Stimulated activated CD8-positive, alpha-beta memory T cell treated with anti-CD3 and anti-CD28 coated beads, Interleukin-15, amount 100 ng/mL, for 4 hours (primary cell): ENCODE results near the gene FAM43A.
A peak's percentile ranks its signal among the peaks of the same experiment; 100 is the strongest.

Source experiments
- DNase-seq, 2 donors: peaks; one replicate each; pipeline ENCODE4 v3.0.0-alpha.2; 2020; ENCODE audit warnings: low read depth in 2 of 2

The FAM43A gene, protein sequence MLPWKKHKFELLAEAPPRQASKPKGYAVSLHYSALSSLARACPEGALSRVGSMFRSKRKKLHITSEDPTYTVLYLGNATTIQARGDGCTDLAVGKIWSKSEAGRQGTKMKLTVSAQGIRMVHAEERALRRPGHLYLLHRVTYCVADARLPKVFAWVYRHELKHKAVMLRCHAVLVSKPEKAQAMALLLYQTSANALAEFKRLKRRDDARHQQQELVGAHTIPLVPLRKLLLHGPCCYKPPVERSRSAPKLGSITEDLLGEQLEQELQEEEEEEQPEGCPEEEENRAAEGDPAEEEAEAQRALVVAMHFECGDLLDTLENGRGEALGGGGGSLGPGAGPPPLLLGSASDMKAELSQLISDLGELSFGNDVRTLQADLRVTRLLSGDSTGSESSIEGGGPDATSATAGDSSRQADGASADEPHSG

GRCh38 chr3:194685718-194686413 lies at the start of gene FAM43A:
Gene FAM43A, plus strand, starts transcription at chr3:194685883. Its CDS starts 944 bp downstream, at chr3:194686827.
- DNase-seq: peak; percentile 55 to 61

DNA sequence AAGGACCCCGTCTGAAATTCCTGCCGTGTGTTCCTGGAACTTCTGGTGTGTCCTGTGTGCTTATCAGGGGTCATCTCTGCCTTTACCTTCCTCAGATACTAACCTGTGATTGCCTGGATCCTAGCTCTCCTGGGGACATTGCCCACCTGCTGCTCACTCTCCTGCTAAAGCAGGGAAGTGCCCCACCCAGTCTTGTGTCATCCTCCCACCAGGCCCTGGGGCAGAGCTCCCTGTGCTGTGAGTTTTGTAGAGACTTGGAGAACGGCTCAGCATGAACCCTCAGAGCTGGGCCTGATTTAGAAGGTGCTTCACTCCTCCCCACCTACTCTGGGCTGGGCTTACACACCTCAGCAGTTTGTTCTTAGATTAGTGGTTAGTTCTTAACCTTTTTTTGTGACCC lies 48.6 kb upstream of the FAM43A start:
- DNase-seq: no peak

GRCh38 chr3:194637541-194638400 lies 47.9 kb upstream of the FAM43A start:
- DNase-seq: no peak

DNA sequence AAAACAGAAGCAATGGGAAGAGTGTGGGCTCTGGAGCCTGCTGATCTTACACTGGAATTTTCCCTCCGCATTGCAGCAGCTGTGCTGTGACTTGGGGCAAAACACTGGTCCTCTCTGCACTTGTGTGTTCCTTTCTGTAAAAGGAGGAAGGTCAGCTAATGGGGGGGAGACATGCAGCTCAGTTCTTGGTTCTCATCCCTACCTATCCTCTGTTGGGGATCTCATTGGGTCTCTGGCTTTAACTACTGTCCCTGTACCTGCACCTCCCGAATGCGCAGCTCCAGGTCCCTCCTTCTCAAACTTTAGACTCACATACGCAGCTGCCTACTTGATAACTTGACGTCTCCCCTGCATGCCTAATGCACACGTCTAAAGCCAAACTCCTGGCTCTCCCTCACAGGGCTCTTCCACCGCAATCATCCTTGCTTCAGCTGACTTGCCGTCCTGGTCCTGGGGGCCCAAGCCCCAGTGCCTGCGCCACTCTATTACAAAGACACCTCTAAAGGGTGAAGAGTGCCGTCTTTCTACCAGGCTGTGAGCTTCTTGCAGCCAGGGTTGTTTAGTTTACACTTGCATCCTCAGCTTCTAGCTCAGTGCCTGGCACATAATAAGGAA lies 46.6 kb upstream of the FAM43A start:
- DNase-seq: no peak

DNA sequence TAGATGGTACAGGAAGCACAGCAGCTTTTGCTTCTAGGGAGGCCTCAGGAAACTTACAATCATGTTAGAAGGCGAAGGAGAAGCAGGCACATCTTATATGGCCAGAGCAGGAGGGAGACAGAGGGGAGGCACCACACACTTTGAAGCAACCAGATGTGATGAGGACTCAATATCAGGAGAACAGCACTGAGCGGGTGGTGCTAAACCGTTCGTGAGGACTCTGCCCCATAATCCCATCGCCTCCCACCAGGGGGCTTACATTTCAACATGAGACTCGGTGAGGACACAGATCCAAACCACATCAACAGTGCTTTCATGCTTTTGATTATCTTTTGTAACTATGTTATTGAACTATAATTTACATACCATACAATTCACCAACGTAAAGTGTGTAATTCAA lies 44.9 kb upstream of the FAM43A start:
- DNase-seq: no peak

DNA sequence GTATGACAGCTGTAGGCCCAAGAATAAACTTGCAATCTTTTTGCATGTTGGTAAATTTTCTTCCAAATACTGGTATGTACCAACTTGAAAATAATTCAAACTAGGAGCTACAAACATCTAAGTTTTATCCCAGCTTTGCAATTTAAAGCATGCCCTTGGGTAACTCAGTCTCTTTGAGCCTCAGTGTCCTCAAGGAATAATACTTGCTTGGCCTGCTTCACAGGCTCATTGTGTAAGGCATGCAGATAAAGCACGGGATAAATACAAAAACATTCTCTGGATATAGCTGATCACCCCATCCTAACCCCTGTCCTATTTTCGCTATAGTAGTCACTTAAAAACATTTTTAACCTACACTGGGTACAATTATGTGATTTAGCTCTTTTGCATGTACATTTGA lies 42.9 kb upstream of the FAM43A start:
- no peak for DNase-seq

DNA sequence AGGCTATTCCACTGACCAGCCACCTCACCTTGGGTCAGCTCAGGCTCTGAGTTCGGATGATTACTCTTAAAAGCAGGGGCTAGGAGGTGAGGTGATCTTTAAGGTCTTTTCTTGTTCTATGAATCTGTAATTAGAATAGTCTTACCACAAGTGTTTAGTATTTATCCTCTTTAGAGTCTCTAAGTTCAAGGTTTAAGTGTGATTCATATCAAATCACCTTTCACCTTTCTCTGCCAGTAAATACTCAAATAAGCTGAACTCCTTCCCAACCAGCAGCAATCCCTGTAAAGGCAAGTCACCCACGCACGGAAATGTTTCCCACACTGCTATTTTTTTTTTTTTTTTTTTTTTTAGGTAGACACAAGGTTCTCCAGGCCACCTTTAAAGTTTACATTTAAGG lies 37.9 kb upstream of the FAM43A start:
- DNase-seq: no peak

DNA sequence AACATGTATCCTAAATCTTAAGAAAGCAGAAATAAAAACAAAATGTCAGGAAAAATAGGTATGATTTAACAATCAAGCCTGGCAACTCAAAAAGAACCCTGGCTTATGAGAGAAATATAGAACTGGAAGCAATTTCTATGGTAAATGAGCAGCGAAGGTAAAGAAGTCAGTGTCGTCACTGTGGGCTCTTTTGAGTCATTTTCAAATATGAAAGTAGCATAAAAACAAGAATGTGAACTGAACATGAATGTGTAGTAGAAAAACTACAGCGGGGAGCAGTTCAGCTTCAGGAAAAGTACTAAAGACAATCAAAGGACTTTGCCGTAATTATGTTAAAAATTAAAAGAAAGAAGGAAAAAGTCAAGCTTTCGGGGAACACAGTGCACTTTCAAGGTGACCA lies 31.2 kb upstream of the FAM43A start:
- no peak for DNase-seq

DNA sequence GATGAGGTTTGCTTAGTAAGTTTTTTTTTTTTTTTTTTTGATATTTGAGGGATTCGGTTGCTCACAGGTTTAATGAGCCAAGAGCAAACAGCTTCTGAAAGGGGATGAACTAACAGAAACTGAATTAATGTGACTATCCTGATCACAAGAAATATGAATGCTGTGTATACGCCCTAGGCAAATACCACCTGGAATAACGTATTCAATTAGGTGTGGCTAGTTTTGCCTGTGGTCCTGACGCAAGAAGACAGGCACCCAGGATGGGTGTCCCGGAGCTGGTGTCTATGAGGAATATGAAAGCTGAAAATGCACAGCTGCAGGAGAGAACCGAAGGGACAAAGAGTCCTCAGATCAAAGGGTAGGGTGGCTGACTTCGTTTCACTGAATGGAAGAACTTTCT lies 28.2 kb upstream of the FAM43A start:
- DNase-seq: no peak

DNA sequence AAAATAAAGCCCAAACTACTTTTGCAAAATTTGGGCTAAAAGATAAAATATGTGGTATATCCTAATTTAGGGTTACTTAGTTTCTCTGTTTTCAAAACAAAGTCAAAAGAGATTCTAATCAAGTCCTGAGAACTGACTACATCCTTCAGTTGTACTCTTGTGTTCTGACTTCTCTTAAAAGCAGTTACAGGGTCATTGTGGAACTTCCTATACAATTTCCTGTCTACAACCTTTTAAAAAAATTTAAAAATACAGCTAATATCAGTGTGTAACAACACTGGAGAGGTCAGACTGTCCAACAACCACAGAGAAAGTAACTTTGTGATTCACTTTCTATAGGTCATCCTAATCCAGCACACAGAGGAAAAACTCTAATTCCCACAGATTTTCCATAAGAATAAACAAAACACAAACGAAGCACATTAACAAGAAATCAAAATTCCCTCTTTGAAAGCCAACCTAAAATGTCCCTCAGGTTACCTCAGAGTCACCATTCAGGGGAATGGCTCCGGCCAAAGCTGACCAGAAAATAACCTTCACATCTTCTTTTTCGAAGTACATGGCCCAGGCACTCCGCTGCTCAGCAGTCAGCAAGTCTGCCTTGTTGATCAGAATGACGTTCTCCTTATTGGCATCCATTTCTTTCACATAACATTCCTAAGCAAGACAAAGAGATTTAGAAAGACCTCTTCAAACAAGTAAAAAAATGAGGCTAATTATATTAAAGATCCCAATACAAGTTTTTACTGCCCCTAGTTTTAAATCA lies 27.0 kb upstream of the FAM43A start:
- DNase-seq: no peak

DNA sequence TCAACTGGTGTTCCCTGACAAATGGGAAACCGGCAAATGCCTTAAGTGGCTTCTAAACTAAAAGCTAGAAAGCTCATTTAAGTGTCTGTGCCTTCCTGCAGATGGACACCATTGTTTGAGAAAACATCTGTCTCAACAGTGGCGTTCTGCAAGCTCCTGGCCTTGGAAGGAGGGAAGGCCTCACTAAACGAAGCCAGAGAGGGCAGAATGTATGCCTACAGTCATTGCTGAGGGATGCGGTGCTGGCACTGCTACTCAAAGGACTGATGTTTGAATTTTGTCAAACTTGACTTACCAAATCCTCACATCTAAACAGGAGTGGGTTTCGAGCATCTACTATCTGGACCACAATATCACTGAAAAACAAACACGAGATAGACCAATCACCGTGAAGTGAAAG lies 25.9 kb upstream of the FAM43A start:
- DNase-seq: no peak

DNA sequence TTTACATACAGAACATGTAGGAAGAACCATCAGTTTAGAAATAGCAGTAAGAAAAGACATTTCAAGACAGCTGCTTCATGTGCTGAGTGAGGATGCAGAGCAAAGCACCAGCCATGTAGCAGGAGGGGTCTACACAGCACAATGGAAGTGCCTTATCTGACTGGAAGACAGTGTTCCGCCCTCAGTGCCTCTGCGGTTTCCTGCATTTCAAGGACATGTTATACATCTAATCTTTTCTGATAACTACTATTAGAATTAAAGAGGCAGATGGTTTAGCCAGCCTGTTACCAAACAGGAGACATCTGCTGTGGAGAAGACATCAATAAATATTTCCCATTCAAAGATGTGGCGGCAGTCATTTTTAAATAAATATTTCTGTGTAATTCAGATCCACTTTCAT lies 24.3 kb upstream of the FAM43A start:
- DNase-seq: no peak

GRCh38 chr3:194661946-194662345 lies 23.7 kb upstream of the FAM43A start:
- no peak for DNase-seq

- no peak for DNase-seq
These were observed 20.8 kb upstream of the FAM43A start for GRCh38 chr3:194664857-194665256.

DNA sequence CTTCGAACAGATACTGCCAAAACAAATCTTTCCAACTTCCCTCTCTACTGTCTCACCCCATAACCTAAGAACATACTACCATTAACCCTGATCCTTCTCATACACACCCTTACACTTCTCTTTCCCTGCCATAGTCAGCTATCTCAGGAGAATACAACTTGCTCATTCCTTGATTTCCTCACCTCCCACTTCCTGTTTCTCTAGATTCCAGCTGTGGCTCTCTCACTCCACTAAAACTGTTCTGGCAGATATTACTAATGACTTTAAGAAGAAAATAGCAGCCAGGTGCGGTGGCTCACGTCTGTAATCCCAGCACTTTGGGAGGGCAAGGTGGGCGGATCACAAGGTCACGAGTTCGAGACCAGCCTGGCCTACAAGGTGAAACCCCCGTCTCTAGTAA lies 18.3 kb upstream of the FAM43A start:
- no peak for DNase-seq

DNA sequence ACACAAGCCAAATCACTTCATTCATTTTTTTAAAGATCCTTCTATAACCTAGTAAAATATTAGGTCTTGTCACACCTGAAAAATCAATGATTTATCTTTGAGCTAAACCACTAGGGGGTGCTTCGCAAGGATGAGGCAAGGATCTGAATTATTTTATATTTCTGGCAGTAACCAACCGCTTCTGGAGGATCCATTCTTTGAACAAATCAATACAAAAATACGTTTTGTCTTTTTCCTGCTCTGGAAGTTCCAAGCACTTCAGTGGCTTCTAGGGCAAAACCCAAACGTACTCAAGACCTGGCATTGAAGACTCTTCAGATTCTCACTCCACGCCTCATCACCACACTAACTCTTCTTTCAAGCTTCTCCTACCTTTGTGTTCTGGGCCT lies 14.2 kb upstream of the FAM43A start:
- no peak for DNase-seq

DNA sequence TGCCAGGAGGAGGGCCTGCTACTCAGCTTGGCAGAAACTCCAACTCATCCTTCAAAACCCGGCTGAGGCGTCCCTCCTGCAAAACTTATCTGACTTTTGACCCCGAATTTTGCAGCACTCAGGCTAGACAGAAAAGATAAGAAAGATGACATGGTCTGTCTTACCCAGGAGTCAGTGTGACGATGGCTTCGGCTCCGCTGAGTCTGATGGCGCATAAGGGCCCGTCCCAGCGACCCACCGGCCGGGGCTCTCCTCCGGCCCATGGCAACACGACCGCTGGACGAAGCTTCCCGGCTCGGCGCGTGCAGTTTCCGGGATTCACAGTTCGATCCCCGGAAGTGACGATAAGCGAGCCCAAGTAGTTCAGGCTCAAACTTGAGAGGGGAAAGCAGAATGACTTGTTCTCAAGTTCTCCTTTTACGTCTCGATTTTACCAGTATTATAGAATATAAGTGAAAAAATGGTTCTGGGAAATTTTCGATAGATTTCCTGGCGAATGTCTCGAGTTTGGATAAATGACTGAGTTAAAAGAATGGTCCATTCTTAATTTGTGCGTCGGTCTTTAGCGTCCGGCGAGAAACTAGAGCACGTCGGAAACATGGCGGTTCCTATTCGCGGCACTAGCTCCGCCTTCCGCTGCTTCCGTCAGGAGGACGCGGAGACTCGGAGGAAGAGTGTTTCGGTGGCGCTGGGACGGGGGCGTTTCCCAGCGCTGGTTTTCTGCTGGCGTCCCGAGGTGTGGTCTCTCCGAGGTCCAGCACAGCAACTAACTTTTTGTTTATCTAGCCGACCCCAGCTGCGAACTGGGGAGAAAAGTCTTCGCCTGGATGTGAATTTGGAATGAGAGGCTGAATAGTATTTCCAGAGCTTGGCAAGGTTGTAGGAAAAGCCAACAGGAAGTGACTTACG lies 13.5 kb upstream of the FAM43A start, which contains the start of gene LSG1:
TSS of gene LSG1 (minus strand) at position 292 of the 909 bp plus-strand sequence. CDS start at position 263, 29 bp downstream.
- DNase-seq: peak; percentile 73 to 79

DNA sequence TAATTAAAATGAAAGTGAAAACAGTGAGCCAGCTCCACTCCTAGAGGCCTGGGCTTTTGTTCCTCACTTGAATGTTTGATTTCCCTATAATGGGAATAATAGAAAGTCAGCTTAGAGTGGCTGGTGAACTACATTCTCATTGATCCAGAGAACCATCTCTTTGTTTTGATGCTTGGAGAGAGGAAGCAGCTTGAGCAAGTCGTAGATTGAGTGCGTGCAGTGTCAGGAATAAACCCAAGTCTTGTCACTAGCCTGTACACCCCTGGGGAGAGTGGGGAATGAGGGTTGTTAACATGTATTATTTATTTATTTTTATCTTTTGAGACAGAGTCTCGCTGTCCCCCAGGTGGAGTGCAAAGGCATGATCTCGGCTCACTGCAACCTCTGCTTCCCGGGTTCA lies 12.8 kb upstream of the FAM43A start:
- no peak for DNase-seq

DNA sequence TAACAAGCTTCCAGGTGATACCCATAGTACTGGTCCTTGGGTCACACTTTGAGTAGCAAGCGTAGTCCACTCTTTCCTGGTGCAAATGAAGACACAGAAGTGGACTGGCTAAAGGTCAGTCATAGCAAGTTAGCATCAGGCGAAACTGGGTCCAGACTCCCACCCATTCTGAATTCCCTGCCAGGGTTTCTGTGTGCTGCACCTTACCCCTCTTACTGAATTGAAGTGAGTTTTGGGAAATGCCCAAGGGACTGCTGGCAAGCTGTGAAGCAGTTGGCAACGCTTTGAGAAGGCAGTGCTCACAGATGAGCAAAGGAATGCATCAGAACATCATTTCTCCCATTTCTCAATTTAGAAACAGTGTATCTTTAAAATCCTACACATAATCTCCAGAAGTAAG lies 11.9 kb upstream of the FAM43A start:
- DNase-seq: no peak

DNA sequence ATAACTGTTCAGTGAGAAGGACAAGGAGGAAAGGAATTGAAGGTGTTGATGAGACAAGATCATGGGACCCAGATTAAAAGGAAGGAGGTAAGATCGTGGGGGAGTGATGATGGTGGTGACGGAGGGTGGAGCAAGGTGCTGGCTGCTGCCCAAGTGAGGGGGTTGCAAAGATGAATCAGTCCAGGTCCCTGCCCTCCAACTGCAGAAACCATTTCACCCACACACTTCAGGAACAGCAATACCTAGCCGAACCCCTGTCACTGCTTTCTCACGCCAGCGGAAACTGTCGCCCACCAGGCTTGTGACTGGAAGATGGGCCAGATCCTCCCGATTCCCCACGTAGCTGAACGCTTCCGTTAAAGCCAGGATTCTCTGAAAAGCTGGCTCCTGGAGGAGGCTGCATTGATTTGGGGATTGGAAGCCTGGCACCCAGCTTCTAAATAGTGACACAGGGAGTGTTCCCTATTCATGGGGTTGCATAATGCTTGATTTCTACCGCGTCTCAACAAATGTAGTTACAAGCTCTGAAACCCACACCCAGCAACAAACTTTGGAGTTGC lies 10.5 kb upstream of the FAM43A start:
- peak; percentile 12 to 39 for DNase-seq
